NB4 (cell line): Measurements from ENCODE around the gene VRK2.
"Not testable (repeated sequence)": the region's sequence is repeated elsewhere in the genome, so short reads cannot be mapped to it uniquely, and the experiment has no call there.

ENCODE experiments used
- DNase-seq: peaks from one replicate; pipeline ENCODE4 v3.0.0; 2010; ENCODE audit warnings: low read depth
- H3K4me3 ChIP-seq: one replicate; pipeline ENCODE4 v1.5.1; 2011; ENCODE audit warnings: mild to moderate bottlenecking, low read depth, low read length, moderate library complexity
- CTCF ChIP-seq: IDR thresholded peaks from one replicate; pipeline ENCODE4 v1.5.1; 2012; ENCODE audit warnings: low read depth, low read length
- MYC ChIP-seq: IDR thresholded peaks from 2 replicates; pipeline ENCODE4 v1.6.1; 2011; ENCODE audit warnings: low read depth, low read length
- POLR2A ChIP-seq: IDR thresholded peaks from 2 replicates; pipeline ENCODE4 v1.6.1; 2011; ENCODE audit warnings: mild to moderate bottlenecking; ENCODE audit not compliant: insufficient read length; ENCODE audit errors: extremely low read depth
- TF ChIP-seq, protein P1 (sequence below): IDR thresholded peaks from 2 replicates; pipeline ENCODE4 v1.6.1; 2011; ENCODE audit warnings: low read depth, low read length

The VRK2 gene

DNA sequence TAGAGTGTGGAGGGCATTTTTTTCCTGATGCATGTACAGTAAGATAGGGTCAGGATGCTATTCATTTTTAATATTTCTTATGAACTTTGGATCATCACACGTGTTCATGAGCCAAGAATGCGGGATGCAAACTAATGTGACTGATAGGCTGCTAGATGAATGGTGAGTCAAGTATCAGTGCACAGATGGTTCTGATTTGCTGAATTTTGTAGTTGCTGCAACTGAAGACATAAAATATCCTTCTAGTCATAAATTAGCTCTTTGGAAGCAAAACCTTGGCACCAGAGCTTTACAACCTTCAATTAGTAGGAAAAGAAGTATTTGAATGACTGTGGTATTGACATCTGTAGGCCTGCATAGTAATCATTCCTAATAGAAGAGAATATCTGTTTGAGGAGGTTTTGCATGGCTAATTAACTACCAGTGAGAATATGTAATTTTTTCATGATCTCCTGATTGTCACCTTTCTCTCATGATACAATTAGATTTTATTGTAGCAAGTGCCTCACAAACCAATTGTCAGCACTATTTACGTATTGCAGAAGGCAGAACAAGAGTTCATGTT is 94.0 kb downstream of the VRK2 start:
- no peak for DNase-seq
- no peak for TF ChIP-seq POLR2A
- TF ChIP-seq MYC: no peak
- TF ChIP-seq, protein P1, sequence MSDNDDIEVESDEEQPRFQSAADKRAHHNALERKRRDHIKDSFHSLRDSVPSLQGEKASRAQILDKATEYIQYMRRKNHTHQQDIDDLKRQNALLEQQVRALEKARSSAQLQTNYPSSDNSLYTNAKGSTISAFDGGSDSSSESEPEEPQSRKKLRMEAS: no peak
- TF ChIP-seq CTCF: no peak
- no peak overlapping the region for H3K4me3 ChIP-seq

- DNase-seq, H3K4me3 ChIP-seq: not testable (repeated sequence)
These were observed 99.2 kb downstream of the VRK2 start for GRCh38 chr2:58145769-58146168.

- H3K4me3 ChIP-seq: no peak overlapping the region
- TF ChIP-seq POLR2A (no peak), MYC (no peak), CTCF (no peak)
- TF ChIP-seq, protein P1: no peak
- DNase-seq: no peak
These were observed 100.1 kb downstream of the VRK2 start for GRCh38 chr2:58146707-58147106.

- no peak for TF ChIP-seq MYC
- TF ChIP-seq, protein P1: no peak
- no peak for TF ChIP-seq POLR2A
- no peak for TF ChIP-seq CTCF
- DNase-seq: no peak
- H3K4me3 ChIP-seq: no peak overlapping the region
These were observed 108.7 kb downstream of the VRK2 start for GRCh38 chr2:58155160-58155778.

GRCh38 chr2:58156780-58157179 is 110.2 kb downstream of the VRK2 start:
- TF ChIP-seq POLR2A (no peak), CTCF (no peak), MYC (no peak)
- TF ChIP-seq, protein P1: no peak
- no peak overlapping the region for H3K4me3 ChIP-seq
- DNase-seq: no peak

DNA sequence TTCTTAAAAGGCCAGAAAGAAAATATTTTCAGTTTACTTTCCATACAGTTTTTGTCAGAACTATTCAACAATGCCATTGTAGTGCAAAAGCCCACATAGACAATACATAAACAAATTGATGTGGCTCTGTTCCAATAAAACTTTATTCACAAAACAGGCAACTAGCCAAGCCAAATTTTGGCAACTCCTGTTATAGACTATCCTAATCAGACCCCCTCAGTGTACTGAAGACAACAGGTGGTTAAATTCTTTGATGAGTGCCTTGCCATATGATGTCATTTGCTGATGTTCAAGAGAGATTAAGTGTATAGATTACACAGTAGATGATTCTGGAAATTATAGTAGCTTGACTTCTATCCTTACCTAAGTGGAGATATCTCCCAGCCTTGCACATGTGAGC is 111.1 kb downstream of the VRK2 start:
- DNase-seq: no peak
- no peak overlapping the region for H3K4me3 ChIP-seq
- TF ChIP-seq, protein P1: no peak
- TF ChIP-seq MYC (no peak), CTCF (no peak), POLR2A (no peak)
